Tibial nerve (tissue), 4 donors: ENCODE results near the gene HAUS7.

ENCODE experiments used
- EP300 ChIP-seq, 2 donors: sonication (generic); formaldehyde crosslinking; IDR thresholded peaks; one replicate each; pipeline ENCODE4 v1.6.1; 2017; ENCODE audit warnings: antibody characterized with exemption in 2 of 2, mild to moderate bottlenecking in 1 of 2
- POLR2A ChIP-seq, 2 donors: fragments of 450-650 bp; IDR thresholded peaks; one replicate each; pipeline ENCODE4 v1.6.1; 2017; ENCODE audit warnings: antibody characterized with exemption in 2 of 2, mild to moderate bottlenecking in 2 of 2, moderate library complexity in 2 of 2
- TF ChIP-seq, protein P1 (sequence below), 5 experiments: fragments of 200-600 bp in 3 of 5; fragments of 450-650 bp in 2 of 5; sonication (generic) in 3 of 5; IDR thresholded peaks; one replicate each; pipeline ENCODE4 v1.5.1; 2016 to 2019; ENCODE audit warnings: antibody characterized with exemption in 5 of 5, mild to moderate bottlenecking in 3 of 5, moderate library complexity in 2 of 5

DNA sequence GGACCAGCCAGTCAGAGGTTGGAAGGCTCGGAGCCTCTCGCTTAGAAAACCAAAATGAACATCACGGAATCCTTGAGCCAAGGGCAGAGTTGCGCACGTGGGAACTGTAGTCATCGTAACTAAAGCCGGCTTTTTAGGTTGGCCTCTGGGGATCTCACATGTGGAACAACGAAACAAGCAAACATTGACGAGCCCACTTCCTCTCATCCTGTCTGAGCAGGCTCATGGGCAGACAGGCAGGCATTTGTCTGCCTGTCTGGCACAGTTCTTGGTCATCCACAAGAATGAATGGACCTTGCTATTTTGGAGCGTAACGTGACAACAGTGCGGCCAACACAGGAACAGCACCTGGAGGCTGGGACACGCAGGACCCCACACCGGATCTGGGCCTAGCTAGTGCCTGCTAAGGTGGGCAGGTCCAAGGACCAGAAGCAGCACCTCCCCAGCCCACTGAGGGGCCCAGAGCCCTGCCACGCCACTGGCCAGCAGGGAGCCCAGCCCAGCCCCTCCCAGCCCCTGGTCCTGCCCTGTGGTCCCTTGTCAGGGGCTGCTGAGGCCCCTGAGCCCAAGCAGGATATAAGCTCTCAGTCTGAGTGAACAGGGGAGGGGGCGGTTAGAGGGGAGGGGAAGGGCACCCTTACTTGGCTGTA lies 15.3 kb downstream of the HAUS7 start:
- TF ChIP-seq POLR2A (IDR thresholded peaks at IDR 0.05) (no peak), EP300 (IDR thresholded peaks at IDR 0.05) (no peak)
- TF ChIP-seq, protein P1, sequence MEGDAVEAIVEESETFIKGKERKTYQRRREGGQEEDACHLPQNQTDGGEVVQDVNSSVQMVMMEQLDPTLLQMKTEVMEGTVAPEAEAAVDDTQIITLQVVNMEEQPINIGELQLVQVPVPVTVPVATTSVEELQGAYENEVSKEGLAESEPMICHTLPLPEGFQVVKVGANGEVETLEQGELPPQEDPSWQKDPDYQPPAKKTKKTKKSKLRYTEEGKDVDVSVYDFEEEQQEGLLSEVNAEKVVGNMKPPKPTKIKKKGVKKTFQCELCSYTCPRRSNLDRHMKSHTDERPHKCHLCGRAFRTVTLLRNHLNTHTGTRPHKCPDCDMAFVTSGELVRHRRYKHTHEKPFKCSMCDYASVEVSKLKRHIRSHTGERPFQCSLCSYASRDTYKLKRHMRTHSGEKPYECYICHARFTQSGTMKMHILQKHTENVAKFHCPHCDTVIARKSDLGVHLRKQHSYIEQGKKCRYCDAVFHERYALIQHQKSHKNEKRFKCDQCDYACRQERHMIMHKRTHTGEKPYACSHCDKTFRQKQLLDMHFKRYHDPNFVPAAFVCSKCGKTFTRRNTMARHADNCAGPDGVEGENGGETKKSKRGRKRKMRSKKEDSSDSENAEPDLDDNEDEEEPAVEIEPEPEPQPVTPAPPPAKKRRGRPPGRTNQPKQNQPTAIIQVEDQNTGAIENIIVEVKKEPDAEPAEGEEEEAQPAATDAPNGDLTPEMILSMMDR (IDR thresholded peaks at IDR 0.05) = no peak
